PC-3 (cell line): Measurements from ENCODE around the gene POU4F2.

ENCODE experiments used
- EZH2 ChIP-seq: fragments of 300-600 bp; sonication (generic); IDR thresholded peaks from one replicate; pipeline ENCODE4 v1.6.1; 2017; ENCODE audit warnings: antibody characterized with exemption, mild to moderate bottlenecking, low read length; ENCODE audit not compliant: unreplicated experiment
- EZH2phosphoT487 ChIP-seq: fragments of 300-600 bp; sonication (generic); IDR thresholded peaks from 2 replicates; pipeline ENCODE4 v1.6.1; 2018; ENCODE audit warnings: mild to moderate bottlenecking, antibody characterized with exemption, low read length, borderline replicate concordance
- TF ChIP-seq, protein P1 (sequence below): fragments of 300-600 bp; sonication (generic); conservative IDR thresholded peaks from 2 replicates; pipeline ENCODE4 v1.5.1; 2017; ENCODE audit warnings: antibody characterized with exemption, low read depth, mild to moderate bottlenecking, low read length

DNA sequence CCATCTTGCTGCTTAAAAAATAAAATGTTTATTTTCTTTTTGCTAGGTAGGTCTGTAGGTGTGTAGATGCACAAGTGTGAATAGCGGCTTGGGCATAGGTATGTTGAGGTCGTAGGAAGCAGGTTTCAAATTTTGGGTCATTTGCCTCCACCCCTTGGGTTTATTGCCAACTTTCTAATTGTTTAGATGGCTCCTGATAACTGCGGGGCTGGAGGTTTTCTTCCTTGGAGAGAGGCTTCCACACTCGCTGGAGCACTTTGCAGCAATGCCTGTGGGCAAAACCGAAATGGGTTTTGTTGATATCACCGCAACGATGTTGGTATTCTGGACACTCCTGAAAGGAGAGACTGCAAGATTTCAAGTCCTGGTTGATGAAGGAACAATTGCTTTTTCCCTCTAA lies 3.9 kb upstream of the POU4F2 start:
- TF ChIP-seq EZH2phosphoT487 (no peak), EZH2 (no peak)
- TF ChIP-seq, protein P1, sequence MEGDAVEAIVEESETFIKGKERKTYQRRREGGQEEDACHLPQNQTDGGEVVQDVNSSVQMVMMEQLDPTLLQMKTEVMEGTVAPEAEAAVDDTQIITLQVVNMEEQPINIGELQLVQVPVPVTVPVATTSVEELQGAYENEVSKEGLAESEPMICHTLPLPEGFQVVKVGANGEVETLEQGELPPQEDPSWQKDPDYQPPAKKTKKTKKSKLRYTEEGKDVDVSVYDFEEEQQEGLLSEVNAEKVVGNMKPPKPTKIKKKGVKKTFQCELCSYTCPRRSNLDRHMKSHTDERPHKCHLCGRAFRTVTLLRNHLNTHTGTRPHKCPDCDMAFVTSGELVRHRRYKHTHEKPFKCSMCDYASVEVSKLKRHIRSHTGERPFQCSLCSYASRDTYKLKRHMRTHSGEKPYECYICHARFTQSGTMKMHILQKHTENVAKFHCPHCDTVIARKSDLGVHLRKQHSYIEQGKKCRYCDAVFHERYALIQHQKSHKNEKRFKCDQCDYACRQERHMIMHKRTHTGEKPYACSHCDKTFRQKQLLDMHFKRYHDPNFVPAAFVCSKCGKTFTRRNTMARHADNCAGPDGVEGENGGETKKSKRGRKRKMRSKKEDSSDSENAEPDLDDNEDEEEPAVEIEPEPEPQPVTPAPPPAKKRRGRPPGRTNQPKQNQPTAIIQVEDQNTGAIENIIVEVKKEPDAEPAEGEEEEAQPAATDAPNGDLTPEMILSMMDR, result no peak
